Lung (tissue), 12 donors: ENCODE measurements around the gene TMEM127. TPM values are rescaled to one million over a fixed set of nuclear protein-coding genes. Genes with fewer than 3 reads are reported as not detected.

Experiments used
- ATAC-seq: fragments of 200-7000 bp; cut with Tn5 transposase; one replicate; pipeline ENCODE4 v1.9.1; 2020; ENCODE audit warnings: moderate number of reproducible peaks; ENCODE audit not compliant: insufficient read depth, low FRiP score
- DNase-seq, 3 donors: peaks; one replicate each; pipeline ENCODE4 v3.0.0-alpha.2; 2013 to 2017
- H3K27ac ChIP-seq, 2 donors: one replicate each; pipeline ENCODE4 v1.5.1; 2013; ENCODE audit warnings: mild to moderate bottlenecking in 2 of 2, moderate library complexity in 2 of 2, control low read depth in 1 of 2, inconsistent platforms in 1 of 2, low read depth in 1 of 2, low read length in 1 of 2
- H3K27me3 ChIP-seq, 3 donors: one replicate each; pipeline ENCODE4 v1.5.1; 2013; ENCODE audit warnings: low read length in 2 of 3; ENCODE audit not compliant: control insufficient read depth in 3 of 3, insufficient read depth in 3 of 3
- H3K36me3 ChIP-seq, 4 donors: one replicate each; pipeline ENCODE4 v1.5.1; 2013; ENCODE audit warnings: low read length in 4 of 4, mild to moderate bottlenecking in 1 of 4, moderate library complexity in 1 of 4; ENCODE audit not compliant: control insufficient read depth in 4 of 4, insufficient read depth in 4 of 4
- H3K4me1 ChIP-seq, 5 donors: one replicate each; pipeline ENCODE4 v1.5.1; 2013; ENCODE audit warnings: low read length in 5 of 5, mild to moderate bottlenecking in 2 of 5, moderate library complexity in 1 of 5; ENCODE audit not compliant: control insufficient read depth in 5 of 5, insufficient read depth in 5 of 5
- H3K4me3 ChIP-seq: one replicate; pipeline ENCODE4 v1.5.1; 2013; ENCODE audit warnings: mild to moderate bottlenecking, control low read depth, moderate library complexity
- H3K9ac ChIP-seq, 2 donors: one replicate each; pipeline ENCODE4 v1.5.1; 2013; ENCODE audit warnings: low read length in 2 of 2, control low read depth in 1 of 2; ENCODE audit not compliant: insufficient read depth in 1 of 2
- H3K9me3 ChIP-seq, 4 donors: one replicate each; pipeline ENCODE4 v1.5.1; 2013; ENCODE audit warnings: low read length in 3 of 4, mild to moderate bottlenecking in 1 of 4, moderate library complexity in 1 of 4; ENCODE audit not compliant: control insufficient read depth in 4 of 4, insufficient read depth in 3 of 4
- WGBS, 2 donors: extraction: QIAGEN DNeasy Blood & Tissue Kit; methylation state at CpG; one replicate each; pipeline ENCODE4 v1.1.7; 2013; 5-methylcytosine and 5-hydroxymethylcytosine counted together
- polyA plus RNA-seq, 2 donors: library from polyadenylated mRNA; stranded (reverse); fragments of 200-250 nt; gene quantifications; one replicate each; pipeline ENCODE4 v1.2.1, GENCODE V29; 2013
- total RNA-seq, 2 donors: library from RNA; depleted of rRNA in 1 of 2; stranded (reverse); fragments of >200 nt in 1 of 2; gene quantifications; one replicate each; pipeline ENCODE4 v1.2.1, GENCODE V29; 2014 to 2021
- TF ChIP-seq, protein P1 (sequence below): IDR thresholded peaks from 2 replicates; pipeline ENCODE4 v1.5.1; 2012; ENCODE audit warnings: mild to moderate bottlenecking; ENCODE audit errors: control extremely low read depth, extremely low read depth
- donor health status: control.
- donor health status: control.
- donor health status: Bipolar disorder and iron deficiency.
- donor health status: healthy.
- donor health status: DM: yes; HTN: yes; CAD: no.

TMEM127 gene
- total and polyA plus RNA-seq, 4 donors: 15.3 to 67.2 (median 38.1) TPM

DNA sequence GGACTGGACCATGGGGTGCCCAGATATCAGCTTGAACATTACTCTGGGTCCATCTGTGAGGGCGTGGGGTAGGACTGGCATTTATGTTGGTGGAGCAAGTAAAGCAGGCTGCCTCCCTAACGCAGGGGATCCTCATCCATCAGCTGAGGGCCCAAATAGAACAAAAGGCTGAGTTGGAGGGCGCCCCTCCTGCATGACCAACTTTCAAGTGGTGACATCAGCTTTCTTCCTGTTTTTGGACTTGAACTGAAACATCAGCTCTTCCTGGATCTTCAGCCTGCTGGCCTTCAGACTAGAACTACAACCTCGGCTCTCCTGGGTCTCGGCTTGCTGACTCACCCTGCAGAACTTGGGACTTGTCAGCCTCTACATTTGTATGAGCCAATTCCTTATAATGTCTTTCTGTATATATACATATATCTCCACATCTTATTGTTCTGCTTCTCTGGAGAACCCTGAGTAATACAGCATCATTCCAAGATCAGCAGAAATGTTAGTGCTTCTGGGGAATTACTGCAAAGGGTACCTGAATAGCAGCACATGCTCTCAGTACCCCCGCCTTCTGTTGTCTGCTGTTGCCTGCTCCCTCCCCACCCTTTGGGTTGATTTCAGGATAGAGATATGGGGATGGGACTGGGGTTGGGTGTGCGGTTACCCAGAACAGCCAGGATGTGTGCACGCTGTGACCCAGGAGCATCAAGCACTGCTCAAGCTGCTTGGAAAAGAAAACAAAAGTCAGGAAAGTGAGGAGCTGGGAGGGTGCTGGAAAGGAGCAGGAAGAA lies 20.0 kb downstream of the TMEM127 start:
- WGBS, 2 donors: 78 to 79% methylated on average over 8 of the region's 8 CpGs
- Histone ChIP-seq H3K4me3 (no peak overlapping the region), H3K27me3 (no peaks in the 10 kb centered on the region), H3K9ac (no peak overlapping the region), H3K9me3 (no peaks in the 10 kb centered on the region), H3K4me1 (peaks cover 0 to 10% (median 0%) of the 10 kb centered on the region in 5 donors), H3K36me3 (peaks cover 0 to 7% (median 2%) of the 10 kb centered on the region in 4 donors), H3K27ac (peak overlapping the region in 1 of 2 donors; percentile 68)
- ATAC-seq (peak; percentile 70), DNase-seq (peak in 1 of 3 donors; percentile 12)
- TF ChIP-seq, protein P1, sequence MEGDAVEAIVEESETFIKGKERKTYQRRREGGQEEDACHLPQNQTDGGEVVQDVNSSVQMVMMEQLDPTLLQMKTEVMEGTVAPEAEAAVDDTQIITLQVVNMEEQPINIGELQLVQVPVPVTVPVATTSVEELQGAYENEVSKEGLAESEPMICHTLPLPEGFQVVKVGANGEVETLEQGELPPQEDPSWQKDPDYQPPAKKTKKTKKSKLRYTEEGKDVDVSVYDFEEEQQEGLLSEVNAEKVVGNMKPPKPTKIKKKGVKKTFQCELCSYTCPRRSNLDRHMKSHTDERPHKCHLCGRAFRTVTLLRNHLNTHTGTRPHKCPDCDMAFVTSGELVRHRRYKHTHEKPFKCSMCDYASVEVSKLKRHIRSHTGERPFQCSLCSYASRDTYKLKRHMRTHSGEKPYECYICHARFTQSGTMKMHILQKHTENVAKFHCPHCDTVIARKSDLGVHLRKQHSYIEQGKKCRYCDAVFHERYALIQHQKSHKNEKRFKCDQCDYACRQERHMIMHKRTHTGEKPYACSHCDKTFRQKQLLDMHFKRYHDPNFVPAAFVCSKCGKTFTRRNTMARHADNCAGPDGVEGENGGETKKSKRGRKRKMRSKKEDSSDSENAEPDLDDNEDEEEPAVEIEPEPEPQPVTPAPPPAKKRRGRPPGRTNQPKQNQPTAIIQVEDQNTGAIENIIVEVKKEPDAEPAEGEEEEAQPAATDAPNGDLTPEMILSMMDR: no peak

DNA sequence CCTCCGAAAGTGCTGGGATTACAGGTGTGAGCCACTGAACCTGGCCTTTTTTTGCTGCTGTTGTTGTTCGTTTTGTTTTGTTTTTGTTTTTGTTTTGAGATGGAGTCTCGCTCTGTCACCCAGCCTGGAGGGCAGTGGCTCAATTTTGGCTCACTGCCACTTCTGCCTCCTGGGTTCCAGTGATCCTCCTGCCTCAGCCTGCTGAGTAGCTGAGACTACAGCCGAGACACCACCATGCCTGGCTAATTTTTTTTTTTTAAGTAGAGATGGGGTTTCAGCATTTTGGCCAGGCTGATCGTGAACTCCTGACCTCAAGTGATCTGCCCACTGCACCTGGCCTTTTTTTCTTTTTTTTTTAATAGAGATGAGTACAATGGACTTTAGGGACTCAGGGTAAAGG lies 22.0 kb downstream of the TMEM127 start:
- Histone ChIP-seq H3K4me1 (peaks cover 0 to 9% (median 0%) of the 10 kb centered on the region in 5 donors), H3K36me3 (peaks cover 0 to 10% (median 2%) of the 10 kb centered on the region in 4 donors), H3K9me3 (no peaks in the 10 kb centered on the region), H3K9ac (no peak overlapping the region), H3K4me3 (no peak overlapping the region), H3K27me3 (no peaks in the 10 kb centered on the region), H3K27ac (no peak overlapping the region)
- ATAC-seq: no peak
- TF ChIP-seq, protein P1: no peak
- 84 to 94% methylated on average over 5 of the region's 5 CpGs for WGBS, 2 donors
- DNase-seq: no peak

DNA sequence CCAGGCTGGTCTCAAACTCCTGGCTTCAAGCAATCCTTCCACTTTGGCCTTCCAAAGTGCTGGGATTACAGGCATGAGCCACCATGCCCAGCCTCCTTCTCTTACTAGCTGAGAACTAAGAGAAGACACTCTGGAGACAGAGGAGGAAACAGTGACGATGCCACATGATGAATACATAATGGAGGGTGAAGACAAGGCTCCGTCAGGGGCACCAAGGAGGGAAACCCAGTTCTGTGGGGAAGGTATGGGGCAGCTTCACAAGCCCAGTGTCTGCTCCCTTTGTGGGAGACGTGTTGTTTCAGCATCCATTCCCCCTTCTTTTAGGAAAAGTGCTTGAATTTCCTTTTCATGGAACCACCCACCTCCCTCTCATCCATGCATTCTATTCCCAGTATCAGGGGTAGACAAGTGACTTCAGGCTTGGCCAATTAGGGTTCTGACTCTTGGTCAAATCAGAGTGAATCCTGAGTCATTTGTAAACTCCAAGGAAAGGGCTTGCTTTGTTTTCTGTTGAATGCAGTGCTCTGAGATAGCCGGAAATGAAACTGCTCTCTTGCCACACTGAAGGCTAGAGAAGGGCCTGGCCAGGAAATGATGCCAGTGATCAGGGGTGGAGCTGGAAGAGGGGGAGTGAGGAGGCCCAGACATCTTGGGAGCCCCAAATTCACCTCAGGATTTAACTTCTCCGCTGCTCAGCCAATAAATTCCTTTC lies 23.7 kb downstream of the TMEM127 start:
- no peaks in the 10 kb centered on the region for H3K9me3 ChIP-seq
- H3K9ac ChIP-seq: no peak overlapping the region
- WGBS, 2 donors: 26 to 50% methylated on average over 5 of the region's 5 CpGs
- H3K4me1 ChIP-seq: peaks cover 0 to 9% (median 0%) of the 10 kb centered on the region in 5 donors
- TF ChIP-seq, protein P1: no peak
- DNase-seq (peak in 1 of 3 donors; percentile 38), ATAC-seq (no peak)
- H3K27me3 ChIP-seq: no peaks in the 10 kb centered on the region
- H3K27ac ChIP-seq: peak overlapping the region in 1 of 2 donors; percentile 93
- H3K36me3 ChIP-seq: peaks cover 0 to 9% (median 2%) of the 10 kb centered on the region in 4 donors
- H3K4me3 ChIP-seq: no peak overlapping the region
